GM12878 (cell line): ENCODE results near the gene HMCN2. TPM values are rescaled to one million over a fixed set of nuclear protein-coding genes. Genes with fewer than 3 reads are reported as not detected.

Experiments used
- ATAC-seq: fragments of 200-7000 bp; cut with Tn5 transposase; 3 replicates; pipeline ENCODE4 v1.9.1; 2020; ENCODE audit warnings: mild to moderate bottlenecking, moderate library complexity
- BruUV-seq: library from RNA; stranded (reverse); fragments of 400-500 nt; replicated peaks from 2 replicates; lab custom pipeline; 2021; lab: Mats Ljungman, UMichigan
- CTCF ChIA-PET: fragments of 300-600 bp; sonication (Branson Sonifier 250); formaldehyde crosslinking; extraction: SDS; loops from one replicate; lab custom pipeline; 2021; ENCODE audit warnings: inconsistent platforms; lab: Yijun Ruan, JAX
- POLR2A ChIA-PET: fragments of 350-600 bp; formaldehyde crosslinking; extraction: SDS; loops from one replicate; lab custom pipeline; 2021; ENCODE audit warnings: inconsistent platforms; lab: Charles Lee
- RAD21 ChIA-PET: fragments of 300-600 bp; sonication (Branson Sonifier 250); formaldehyde crosslinking; loops from one replicate; lab custom pipeline; 2023; ENCODE audit warnings: antibody characterized with exemption; ENCODE audit not compliant: unreplicated experiment; lab: Charles Lee
- SMC1A ChIA-PET: fragments of 300-600 bp; sonication (Branson Sonifier 250); formaldehyde crosslinking; loops from one replicate; lab custom pipeline; 2023; ENCODE audit not compliant: unreplicated experiment, uncharacterized antibody; lab: Charles Lee
- DNase-seq: peaks from one replicate; pipeline ENCODE4 v3.0.0-alpha.2; 2011; ENCODE audit warnings: low read depth, low spot score
- FAIRE-seq: peaks from 3 replicates; lab custom pipeline; 2011; peaks lifted over from hg19 to GRCh38; lab: Jason Lieb, UNC
- H2AFZ ChIP-seq: 2 replicates; pipeline ENCODE4 v1.6.0; 2011; ENCODE audit warnings: low read depth, low read length, control low read depth; ENCODE audit not compliant: control insufficient read depth
- H3K27ac ChIP-seq: 2 replicates; pipeline ENCODE4 v1.5.1; 2011; ENCODE audit warnings: control low read depth; ENCODE audit not compliant: control insufficient read depth, insufficient read depth
- H3K27me3 ChIP-seq, 2 experiments: replicated peaks in 1 of 2; 2 replicates each; pipeline versions ENCODE4 v1.6.0 to v1.6.1; 2011; ENCODE audit warnings: low read length in 1 of 2; ENCODE audit not compliant: control insufficient read depth in 2 of 2, insufficient read depth in 2 of 2
- H3K36me3 ChIP-seq, 2 experiments: 2 replicates each; pipeline ENCODE4 v1.5.1; 2011; ENCODE audit warnings: low read length in 1 of 2; ENCODE audit not compliant: control insufficient read depth in 2 of 2, insufficient read depth in 2 of 2
- H3K4me1 ChIP-seq: 2 replicates; pipeline ENCODE4 v1.6.1; 2011; ENCODE audit warnings: mild to moderate bottlenecking, low read length, moderate library complexity, mixed read lengths; ENCODE audit not compliant: control insufficient read depth, insufficient read depth
- H3K4me2 ChIP-seq: 2 replicates; pipeline ENCODE4 v1.6.0; 2011; ENCODE audit warnings: control low read depth; ENCODE audit not compliant: control insufficient read depth, insufficient read depth
- H3K4me3 ChIP-seq: fragments of 200-600 bp; sonication (generic); 2 replicates; pipeline ENCODE4 v1.5.1; 2016
- H3K79me2 ChIP-seq: 2 replicates; pipeline ENCODE4 v1.6.0; 2011; ENCODE audit warnings: low read length; ENCODE audit not compliant: control insufficient read depth, insufficient read depth
- H3K9ac ChIP-seq: 2 replicates; pipeline ENCODE4 v1.8.0; 2011; ENCODE audit warnings: low read length, control low read depth, mixed read lengths; ENCODE audit not compliant: control insufficient read depth, insufficient read depth
- H3K9me3 ChIP-seq: replicated peaks from 3 replicates; pipeline ENCODE4 v1.5.1; 2011; ENCODE audit warnings: mild to moderate bottlenecking, low read length; ENCODE audit not compliant: control insufficient read depth, insufficient read depth
- H4K20me1 ChIP-seq: 2 replicates; pipeline ENCODE4 v1.6.0; 2011; ENCODE audit not compliant: control insufficient read depth, insufficient read depth
- BCL11A ChIP-seq: IDR thresholded peaks from 2 replicates; pipeline ENCODE4 v1.6.1; 2011; ENCODE audit warnings: low read depth, low read length
- CEBPZ ChIP-seq: fragments of 150-350 bp; IDR thresholded peaks from 2 replicates; pipeline ENCODE4 v1.6.1; 2016; ENCODE audit warnings: low read depth, low read length
- FOXM1 ChIP-seq: IDR thresholded peaks from 2 replicates; pipeline ENCODE4 v1.6.1; 2012; ENCODE audit warnings: low read depth, mild to moderate bottlenecking, inconsistent platforms, low read length, moderate library complexity
- MEF2A ChIP-seq: IDR thresholded peaks from 2 replicates; pipeline ENCODE4 v1.6.1; 2011; ENCODE audit warnings: low read depth, mild to moderate bottlenecking, low read length, moderate library complexity; ENCODE audit not compliant: insufficient read depth
- MXI1 ChIP-seq: fragments of 150-350 bp; IDR thresholded peaks from 2 replicates; pipeline ENCODE4 v1.6.1; 2011; ENCODE audit warnings: low read depth, mild to moderate bottlenecking, inconsistent platforms, low read length, improper control_type of control experiment
- NRF1 ChIP-seq: conservative IDR thresholded peaks from 2 replicates; pipeline ENCODE4 v1.6.1; 2011; ENCODE audit warnings: mild to moderate bottlenecking, low read depth, low read length, improper control_type of control experiment
- RELA ChIP-seq: fragments of 450-650 bp; IDR thresholded peaks from 2 replicates; pipeline ENCODE4 v1.8.0; 2014; ENCODE audit warnings: borderline replicate concordance; ENCODE audit not compliant: partially characterized antibody
- TARDBP ChIP-seq: IDR thresholded peaks from 2 replicates; pipeline ENCODE4 v1.6.1; 2016; ENCODE audit warnings: borderline replicate concordance
- ZBTB33 ChIP-seq: fragments of 450-650 bp; IDR thresholded peaks from 2 replicates; pipeline ENCODE4 v1.6.1; 2017; ENCODE audit warnings: mild to moderate bottlenecking
- ZBTB40 ChIP-seq: fragments of 450-650 bp; IDR thresholded peaks from 2 replicates; pipeline ENCODE4 v1.6.1; 2016; ENCODE audit warnings: mild to moderate bottlenecking, moderate library complexity, borderline replicate concordance
- WGBS: methylation state at CpG from one replicate; pipeline ENCODE4 v1.1.6; 2016; ENCODE audit warnings: low lambda C conversion rate; ENCODE audit not compliant: insufficient replicate concordance, insufficient coverage; ENCODE audit errors: missing lambda C conversion rate; 5-methylcytosine and 5-hydroxymethylcytosine counted together
- in situ Hi-C: fragments of 300-500 bp; cut with MboI; formaldehyde crosslinking; loops from 9 replicates; pipeline ENCODE4 v1.14.3; 2018; ENCODE audit warnings: mixed read lengths
- intact Hi-C: fragments of 100-400 bp; cut with micrococcal nuclease; formaldehyde crosslinking; loops from one replicate; pipeline ENCODE4 v1.14.2; 2022; ENCODE audit not compliant: unreplicated experiment
- polyA plus RNA-seq, 11 experiments: library from polyadenylated mRNA; depleted of rRNA in 4 of 11; unstranded in 6 of 11; stranded (reverse) in 5 of 11; fragments of >200 nt; fragmentation: Nextera tagmentation in 4 of 11; fragmentation: Illumina TruSeq in 1 of 11; extraction: Ambion mirVana in 4 of 11; extraction: Trizol in 1 of 11; gene quantifications; 1 replicate in 1 of 11; 2 replicates in 10 of 11; pipeline versions ENCODE4 v1.2.1 to v1.2.3, GENCODE V29; 2011 to 2016; ENCODE audit warnings: inconsistent platforms in 2 of 11, missing spikeins in 2 of 11, low read depth in 1 of 11
- total RNA-seq, 4 experiments: library from RNA; depleted of rRNA in 3 of 4; stranded (reverse); fragments of >200 nt in 3 of 4; fragmentation: Illumina TruSeq in 1 of 4; extraction: Trizol in 1 of 4; gene quantifications; 2 replicates each; pipeline versions ENCODE4 v1.2.1 to v1.2.3, GENCODE V29; 2013 to 2021

Gene HMCN2
- total and polyA plus RNA-seq, 10 of the 15 experiments (the other 5 are each of a cell fraction or from before 2014, with no cell fraction given): 0.04 TPM; not detected in 9

- TF ChIP-seq FOXM1 (no peak), ZBTB33 (no peak), NRF1 (no peak), MEF2A (no peak), TARDBP (no peak), ZBTB40 (no peak), BCL11A (no peak), RELA (no peak), MXI1 (no peak), CEBPZ (no peak)
- Histone ChIP-seq H2AFZ (no peak overlapping the region), H3K4me3 (no peak overlapping the region), H3K9me3 (no peaks in the 10 kb centered on the region), H3K4me1 (no peaks in the 10 kb centered on the region), H3K4me2 (no peak overlapping the region), H3K36me3 (no peaks in the 10 kb centered on the region), H3K79me2 (no peaks in the 10 kb centered on the region), H3K27me3 (peaks cover 0 to 6% of the 10 kb centered on the region in 2 experiments; a peak in 3 of 4 replicates), H3K9ac (no peak overlapping the region), H3K27ac (no peak overlapping the region), H4K20me1 (no peaks in the 10 kb centered on the region)
- no TSS peak for BruUV-seq
- FAIRE-seq (no peak), ATAC-seq (no peak), DNase-seq (no peak)
- intact Hi-C loops: no loop called here
- SMC1A ChIA-PET: no interaction called here
- in situ Hi-C loops: no loop called here
- CTCF ChIA-PET: no interaction called here
- POLR2A ChIA-PET: no interaction called here
- RAD21 ChIA-PET: no interaction called here
- 56% methylated on average over 15 of the region's 15 CpGs for WGBS
Observed at GRCh38 chr9:130474106-130474505, 208.5 kb downstream of the HMCN2 start.
